Activated CD4-positive, CD25-positive, alpha-beta regulatory T cell treated with anti-CD3 and anti-CD28 coated beads, Interleukin-2, amount 50 U/mL, for 72 hours (primary cell): Measurements from ENCODE around the gene SMIM5.

Source experiments
- DNase-seq: peaks from one replicate; pipeline ENCODE4 v3.0.0; 2021

Gene SMIM5

DNA sequence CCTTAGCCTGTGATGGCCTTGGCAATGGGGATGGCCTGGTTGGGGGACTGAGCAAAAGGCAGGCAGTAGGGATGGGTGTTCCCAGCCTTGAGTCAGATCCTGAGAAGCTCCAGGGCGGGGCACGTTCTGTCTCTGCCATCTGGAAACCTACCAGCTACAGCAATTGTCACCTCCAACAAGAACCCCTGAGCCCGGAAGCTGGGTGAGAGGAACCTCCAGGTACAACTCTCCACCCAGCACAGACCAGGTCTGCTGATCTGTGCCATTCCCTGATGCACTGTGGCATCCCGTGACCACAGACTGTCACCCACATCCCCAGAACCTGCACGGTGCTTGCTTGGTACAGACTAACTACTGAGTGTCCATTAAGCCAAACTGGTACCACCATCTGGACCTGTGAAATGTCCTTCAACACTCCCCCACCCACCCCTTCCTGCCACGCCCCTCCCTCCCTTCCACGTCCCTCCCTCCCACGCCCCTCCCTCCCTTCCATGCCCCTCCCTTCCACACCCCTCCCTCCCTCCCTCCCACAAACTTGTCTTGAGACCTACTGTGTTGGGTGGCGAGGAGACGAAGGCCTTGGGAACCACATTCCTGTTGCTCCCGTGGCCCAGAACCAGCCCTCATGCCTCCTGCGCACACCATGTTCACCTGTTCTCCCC, 29.1 kb upstream of the SMIM5 start:
- no peak for DNase-seq

DNA sequence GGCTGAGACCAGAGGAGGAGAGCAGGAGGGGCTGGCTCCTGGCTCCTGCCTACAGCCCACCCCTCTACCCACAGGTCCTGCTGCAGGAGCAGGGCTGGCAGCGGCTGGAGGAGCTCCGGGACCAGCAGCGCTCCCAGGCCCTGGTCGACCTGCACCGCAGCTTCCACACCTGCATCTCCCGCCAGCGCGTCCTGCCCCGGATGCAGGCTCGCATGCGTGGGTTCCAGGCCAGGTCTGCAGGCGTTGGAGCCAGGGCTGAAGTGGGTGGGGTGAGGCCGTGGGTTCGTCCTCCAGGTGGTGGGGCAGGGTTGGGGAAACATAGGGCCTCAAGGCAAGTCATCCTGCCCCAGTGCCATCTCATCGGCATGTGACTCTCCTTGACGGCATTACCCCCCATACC, 27.4 kb upstream of the SMIM5 start:
- no peak for DNase-seq

- no peak for DNase-seq
Observed at GRCh38 chr17:75607086-75607485, 26.1 kb upstream of the SMIM5 start.

DNA sequence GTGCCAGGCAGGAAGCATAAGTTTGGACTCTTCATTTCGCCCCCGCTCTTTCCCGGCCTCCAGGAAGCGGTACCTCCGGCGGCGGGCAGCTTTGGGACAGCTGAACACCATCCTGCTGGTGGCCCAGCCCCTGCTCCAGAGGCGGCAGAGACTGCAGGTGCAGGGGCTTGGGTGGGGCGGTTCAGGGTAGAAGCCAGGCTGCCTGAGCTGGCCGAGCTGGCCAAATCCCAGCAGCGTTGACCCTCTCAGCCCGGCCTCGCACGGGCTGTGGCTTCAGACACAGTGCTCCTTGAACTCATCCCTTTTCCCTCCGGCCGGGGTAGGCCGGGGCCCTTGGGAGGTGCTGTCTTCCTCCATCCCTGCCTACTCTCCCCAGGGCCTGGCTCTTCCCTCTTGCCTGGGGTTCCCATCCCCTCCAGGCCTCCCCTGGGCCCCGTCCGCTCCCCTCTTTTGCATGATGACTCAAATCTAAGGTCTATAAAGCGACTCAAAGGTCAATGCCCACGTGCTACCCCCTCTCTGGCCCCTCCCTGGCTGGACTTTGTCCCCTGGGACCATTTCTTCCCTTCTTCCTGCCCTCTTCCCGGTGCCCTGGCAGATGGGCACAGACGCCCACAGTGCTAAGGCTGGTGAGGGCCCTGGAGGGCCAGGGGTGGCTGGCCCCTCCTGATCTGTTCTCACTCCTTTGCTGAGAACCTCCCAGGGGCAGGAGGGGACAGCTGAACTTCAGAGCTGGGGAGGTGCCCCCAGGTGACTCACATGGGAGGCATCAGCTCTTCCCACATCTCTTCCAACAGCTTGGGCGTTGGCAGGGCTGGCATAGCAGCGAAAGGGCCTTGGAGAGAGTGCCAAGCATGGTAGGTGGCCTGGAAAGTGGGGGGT, 22.9 kb upstream of the SMIM5 start:
- DNase-seq: no peak

DNA sequence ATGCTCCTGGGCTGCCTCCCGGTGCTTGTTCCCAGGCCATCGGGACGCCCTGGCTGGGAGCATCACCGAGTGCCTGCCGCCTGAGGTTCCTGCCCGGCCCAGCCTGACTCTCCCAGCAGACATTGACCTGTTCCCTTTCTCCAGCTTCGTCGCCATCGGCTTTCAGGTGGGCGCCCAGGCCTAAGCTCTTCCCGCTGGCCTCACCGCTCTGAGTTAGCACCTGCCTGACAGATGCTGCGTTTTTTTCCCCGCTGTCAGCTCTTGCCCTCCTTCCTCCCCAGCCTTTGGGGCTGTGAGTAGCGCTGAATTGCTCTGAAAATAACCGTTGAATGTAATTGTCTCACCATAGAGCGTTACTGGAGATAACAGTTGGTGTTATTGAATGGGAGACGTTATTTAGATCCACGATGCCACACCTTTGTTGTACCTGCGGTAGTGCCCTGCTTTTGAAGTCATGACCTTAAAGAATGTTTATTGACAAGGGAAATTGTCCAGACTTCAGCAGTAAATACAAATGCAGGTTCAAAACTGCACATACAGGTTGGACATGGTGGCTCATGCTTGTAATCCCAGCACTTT, 21.3 kb upstream of the SMIM5 start:
- DNase-seq: no peak

DNA sequence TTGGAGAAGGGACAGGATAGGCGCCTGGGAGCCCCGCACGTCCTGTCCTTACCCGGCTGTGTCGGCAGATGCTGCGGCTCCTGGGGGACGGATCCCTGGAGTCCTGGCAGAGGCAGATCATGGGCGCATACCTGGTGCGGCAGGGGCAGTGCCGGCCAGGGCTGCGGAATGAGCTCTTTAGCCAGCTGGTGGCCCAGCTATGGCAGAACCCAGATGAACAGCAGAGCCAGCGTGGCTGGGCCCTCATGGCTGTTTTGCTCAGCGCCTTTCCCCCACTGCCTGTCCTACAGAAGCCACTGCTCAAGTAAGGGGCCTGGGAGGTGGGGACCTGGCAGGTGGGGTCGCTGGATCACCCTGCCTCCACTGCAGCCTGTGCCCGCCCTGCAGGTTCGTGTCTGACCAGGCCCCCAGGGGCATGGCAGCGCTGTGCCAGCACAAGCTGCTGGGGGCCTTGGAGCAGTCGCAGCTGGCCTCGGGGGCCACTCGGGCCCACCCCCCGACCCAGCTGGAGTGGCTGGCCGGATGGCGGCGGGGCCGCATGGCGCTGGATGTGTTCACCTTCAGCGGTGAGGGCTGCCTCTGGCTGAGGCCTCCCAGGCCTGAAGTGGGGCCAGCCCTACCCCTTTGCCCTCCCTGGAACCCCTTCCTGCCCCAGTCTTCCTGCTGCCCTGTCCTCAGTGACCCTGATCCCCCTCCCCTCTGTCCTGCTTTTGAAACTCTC, 20.2 kb upstream of the SMIM5 start:
- no peak for DNase-seq

- no peak for DNase-seq
Observed at GRCh38 chr17:75614006-75614405, 19.2 kb upstream of the SMIM5 start.

GRCh38 chr17:75614556-75615270, 18.5 kb upstream of the SMIM5 start:
- no peak for DNase-seq

GRCh38 chr17:75615301-75615700, 17.9 kb upstream of the SMIM5 start:
- DNase-seq: no peak

- no peak for DNase-seq
Observed at GRCh38 chr17:75616521-75617122, 16.6 kb upstream of the SMIM5 start.

GRCh38 chr17:75617218-75617617, 16.0 kb upstream of the SMIM5 start:
- DNase-seq: no peak

DNA sequence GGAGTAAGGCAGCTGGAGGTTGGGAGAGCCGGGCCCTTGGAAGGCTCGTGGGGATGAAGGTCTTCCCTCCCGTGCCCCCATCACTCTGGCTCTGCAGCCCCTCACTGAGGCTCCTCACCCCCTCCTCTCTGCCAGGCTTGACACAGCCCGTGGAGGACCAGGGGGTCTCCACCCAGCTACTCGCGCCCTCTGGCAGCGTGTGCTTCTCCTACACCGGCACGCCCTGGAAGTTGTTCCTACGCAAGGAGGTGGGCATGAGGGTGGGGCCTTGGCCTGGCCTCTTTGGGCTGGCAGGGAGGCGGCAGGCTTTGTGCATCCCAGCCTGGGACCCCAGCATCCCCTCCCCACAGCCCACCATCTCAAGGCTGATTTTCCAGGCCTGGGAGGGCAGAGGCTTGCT, 15.6 kb upstream of the SMIM5 start:
- DNase-seq: no peak

DNA sequence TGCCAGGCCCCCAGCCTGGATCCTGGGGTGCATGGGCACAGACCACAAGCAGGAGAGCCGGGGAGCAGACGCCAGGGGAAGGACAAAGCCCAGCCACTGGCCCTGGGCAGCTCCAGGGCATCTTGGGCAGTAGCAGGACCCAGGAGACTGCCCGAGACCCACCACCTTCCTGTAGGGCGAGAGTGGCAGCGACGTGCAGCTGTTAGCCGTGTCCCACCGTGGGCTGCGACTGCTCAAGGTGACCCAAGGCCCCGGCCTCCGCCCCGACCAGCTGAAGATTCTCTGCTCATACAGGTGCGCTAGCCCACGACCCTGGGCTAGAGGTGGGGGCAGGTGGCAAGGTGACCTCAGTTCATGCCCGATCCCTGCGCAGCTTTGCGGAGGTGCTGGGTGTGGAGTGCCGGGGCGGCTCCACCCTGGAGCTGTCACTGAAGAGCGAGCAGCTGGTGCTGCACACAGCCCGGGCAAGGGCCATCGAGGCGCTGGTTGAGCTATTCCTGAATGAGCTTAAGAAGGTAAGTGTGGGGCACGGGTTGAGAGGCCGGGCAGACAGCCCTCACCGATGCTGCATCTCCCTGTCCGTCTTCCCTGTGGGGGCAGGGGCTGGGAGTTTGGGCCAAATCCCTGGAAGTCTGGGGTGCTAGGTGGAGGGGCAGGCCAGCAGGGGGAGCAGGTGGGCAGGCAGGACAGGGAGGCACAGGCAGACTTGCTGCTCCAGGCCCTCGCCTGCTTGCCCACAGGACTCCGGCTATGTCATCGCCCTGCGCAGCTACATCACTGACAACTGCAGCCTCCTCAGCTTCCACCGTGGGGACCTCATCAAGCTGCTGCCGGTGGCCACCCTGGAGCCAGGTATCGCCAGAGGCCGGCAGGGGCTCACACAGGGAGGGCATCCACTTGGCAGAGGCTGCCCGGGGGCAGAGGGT, 13.5 kb upstream of the SMIM5 start:
- no peak for DNase-seq

- DNase-seq: no peak
Observed at GRCh38 chr17:75621489-75621888, 11.7 kb upstream of the SMIM5 start.

DNA sequence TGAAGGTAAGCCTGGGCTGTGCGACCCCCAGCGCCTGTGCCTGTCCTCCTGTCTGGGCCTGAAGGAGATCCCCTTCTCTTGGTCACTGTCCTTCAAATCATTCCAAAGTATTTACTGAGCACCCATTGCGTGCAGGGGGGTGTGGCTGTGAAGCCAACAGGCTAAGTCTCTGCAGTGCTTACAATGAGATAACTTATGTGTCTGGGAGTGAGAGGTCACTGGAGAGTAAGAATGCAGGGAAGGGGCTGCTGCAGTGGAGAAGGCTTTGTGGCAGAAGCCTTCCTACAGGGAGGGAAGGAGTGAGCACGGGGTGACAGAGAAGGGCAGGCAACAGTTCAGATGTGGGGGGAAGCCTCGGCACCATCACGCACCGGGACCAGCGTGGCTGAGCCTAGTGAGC, 11.2 kb upstream of the SMIM5 start:
- DNase-seq: no peak

DNA sequence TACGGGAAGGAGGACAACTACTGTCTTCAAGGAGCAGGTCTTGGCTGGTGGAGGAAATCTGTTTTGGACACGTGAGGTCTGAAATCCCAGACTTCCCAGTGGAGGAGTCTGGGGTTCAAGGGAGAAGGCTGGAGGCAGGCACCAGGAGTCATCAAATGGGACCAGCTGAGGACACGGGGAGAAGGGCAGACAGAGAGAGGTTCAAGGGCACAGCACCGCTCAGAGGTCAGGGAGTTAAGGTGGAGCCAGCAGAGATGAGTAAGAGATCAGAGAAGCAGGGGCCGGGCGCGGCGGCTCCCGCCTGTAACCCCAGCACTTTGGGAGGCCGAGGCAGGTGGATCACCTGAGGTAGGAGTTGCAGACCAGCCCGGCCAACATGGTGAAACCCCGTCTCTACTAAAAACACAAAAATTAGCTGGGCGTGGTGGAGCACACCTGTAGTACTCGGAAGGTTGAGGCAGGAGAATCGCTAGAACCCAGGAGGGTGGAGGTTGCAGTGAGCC, 10.4 kb upstream of the SMIM5 start:
- no peak for DNase-seq

- DNase-seq: no peak
Observed at GRCh38 chr17:75623386-75623785, 9.8 kb upstream of the SMIM5 start.

- no peak for DNase-seq
Observed at GRCh38 chr17:75624021-75624420, 9.2 kb upstream of the SMIM5 start.

DNA sequence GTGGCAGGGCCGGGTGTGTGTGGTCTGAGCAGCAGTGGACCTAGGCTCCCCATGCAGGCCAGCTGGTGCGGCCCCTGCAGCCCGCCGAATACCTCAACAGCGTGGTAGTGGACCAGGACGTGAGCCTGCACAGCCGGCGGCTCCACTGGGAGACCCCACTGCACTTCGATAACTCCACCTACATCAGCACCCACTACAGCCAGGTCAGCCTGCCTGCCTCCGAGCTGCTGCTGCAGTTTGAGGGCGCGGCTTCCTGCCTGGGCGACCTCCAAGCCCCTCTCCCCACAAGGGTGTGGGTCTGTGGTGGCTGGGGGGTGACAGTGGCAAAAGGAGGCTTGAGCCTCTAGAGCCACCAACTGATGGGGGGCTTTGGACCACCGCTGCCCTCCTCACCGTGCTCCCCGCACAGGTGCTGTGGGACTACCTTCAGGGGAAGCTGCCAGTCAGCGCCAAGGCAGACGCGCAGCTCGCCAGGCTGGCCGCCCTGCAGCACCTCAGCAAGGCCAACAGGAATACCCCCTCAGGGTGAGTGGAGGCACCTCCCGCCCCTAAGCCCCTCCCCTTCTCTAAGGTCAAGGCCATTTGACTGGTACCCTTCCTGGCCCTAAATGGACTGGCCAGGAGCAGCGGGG, 8.4 kb upstream of the SMIM5 start:
- DNase-seq: no peak

GRCh38 chr17:75625813-75626486, 7.3 kb upstream of the SMIM5 start:
- DNase-seq: no peak
